Right lobe of liver (tissue), 4 donors: ENCODE data around the gene DDI1.

ENCODE experiments used
- CTCF ChIP-seq, 4 donors: fragments of 200-600 bp in 3 of 4; fragments of 450-650 bp in 1 of 4; IDR thresholded peaks; one replicate each; pipeline versions ENCODE4 v1.5.1 to v1.8.0; 2016 to 2022; ENCODE audit warnings: antibody characterized with exemption in 4 of 4, mild to moderate bottlenecking in 2 of 4
- POLR2A ChIP-seq: fragments of 450-650 bp; IDR thresholded peaks from one replicate; pipeline ENCODE4 v1.6.1; 2017; ENCODE audit warnings: antibody characterized with exemption, mild to moderate bottlenecking
- donor health status: DM: no; HTN: no; CAD: no.
- donor health status: DM: no; HTN: no; CAD: no.
- donor health status: DM: no; HTN: yes; CAD: no.

DNA sequence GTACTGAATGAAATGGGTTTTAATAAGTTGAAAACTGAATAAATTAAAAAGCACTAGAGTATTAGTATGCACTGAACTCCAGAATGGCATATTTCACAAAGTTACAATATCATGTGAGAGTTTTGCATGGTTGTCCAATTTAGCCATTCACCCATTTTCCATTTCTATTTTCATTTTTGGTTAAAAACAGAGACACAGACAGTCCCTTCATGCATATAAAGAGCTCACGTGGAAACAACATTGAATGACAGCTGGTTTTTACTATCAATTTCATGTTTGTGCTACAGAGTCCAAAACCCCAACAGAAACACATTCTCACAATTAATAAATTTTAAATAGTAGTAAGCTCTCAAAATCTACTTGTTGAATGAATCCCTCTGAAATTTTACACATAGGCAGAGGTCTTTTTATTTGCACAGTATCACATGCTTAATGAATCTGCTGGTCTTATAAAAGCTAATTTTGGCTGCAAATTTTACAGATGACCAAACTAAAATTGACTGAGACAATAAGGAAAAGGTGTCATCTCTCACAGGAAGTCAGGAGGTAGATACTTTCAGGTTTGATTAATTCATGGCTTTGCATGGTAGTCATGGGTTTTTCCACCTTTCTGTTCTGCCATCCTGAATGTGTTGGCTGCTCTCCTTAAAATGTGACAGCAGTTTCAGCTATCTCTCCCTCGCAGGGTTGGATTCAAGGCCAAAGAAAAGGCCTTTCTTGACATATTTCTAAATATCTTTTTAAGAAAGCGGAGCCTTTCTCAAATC is 20.6 kb upstream of the DDI1 start:
- no peak for TF ChIP-seq CTCF (IDR thresholded peaks at IDR 0.05)
- TF ChIP-seq POLR2A: no peak
